GM18517 (cell line): ENCODE data around the gene RAB40C.

Experiments
- ATAC-seq: cut with Tn5 transposase; IDR thresholded peaks from one replicate; pipeline ENCODE4 v1.9.1; 2021; ENCODE audit warnings: mild to moderate bottlenecking, moderate library complexity; ENCODE audit not compliant: unreplicated experiment

RAB40C gene

GRCh38 chr16:589658-590187 is at the start of gene RAB40C:
Gene RAB40C, plus strand, starts transcription at chr16:590066. Its CDS starts 226 bp downstream, at chr16:590292.
- ATAC-seq = peak; percentile 75

- ATAC-seq = no peak
Observed at GRCh38 chr16:540645-541340, 49.1 kb upstream of the RAB40C start.

GRCh38 chr16:543301-544164 is 46.3 kb upstream of the RAB40C start:
- ATAC-seq = no peak

GRCh38 chr16:544517-544916 is 45.3 kb upstream of the RAB40C start:
- no peak for ATAC-seq

GRCh38 chr16:546909-547770 is 42.7 kb upstream of the RAB40C start:
- ATAC-seq = no peak

GRCh38 chr16:548586-548985 is 41.3 kb upstream of the RAB40C start:
- ATAC-seq = no peak

- ATAC-seq = no peak
Observed at GRCh38 chr16:549544-550263, 40.2 kb upstream of the RAB40C start.

- no peak for ATAC-seq
Observed at GRCh38 chr16:551210-551609, 38.7 kb upstream of the RAB40C start.

GRCh38 chr16:552171-552570 is 37.7 kb upstream of the RAB40C start:
- ATAC-seq = no peak

- no peak for ATAC-seq
Observed at GRCh38 chr16:553601-554296, 36.1 kb upstream of the RAB40C start.

- no peak for ATAC-seq
Observed at GRCh38 chr16:554297-554621, 35.6 kb upstream of the RAB40C start.

GRCh38 chr16:554640-555365 is 35.1 kb upstream of the RAB40C start:
- no peak for ATAC-seq

GRCh38 chr16:555528-556473 is 34.1 kb upstream of the RAB40C start:
- ATAC-seq = no peak

GRCh38 chr16:556474-557173 is 33.2 kb upstream of the RAB40C start:
- ATAC-seq = no peak

GRCh38 chr16:557463-558297 is 32.2 kb upstream of the RAB40C start:
- no peak for ATAC-seq

- ATAC-seq = no peak
Observed at GRCh38 chr16:558298-559020, 31.4 kb upstream of the RAB40C start.
